ENCODE results near the gene EFCAB14. TPM values are rescaled to one million over a fixed set of nuclear protein-coding genes. Genes with fewer than 3 reads are reported as not detected.
A peak's percentile ranks its signal among the peaks of the same experiment; 100 is the strongest.
"Not testable (repeated sequence)": the region's sequence is repeated elsewhere in the genome, so short reads cannot be mapped to it uniquely, and the experiment has no call there.

Gene EFCAB14
- total RNA-seq, 3 donors from 2014 or later, result 115 to 137 (median 122) TPM

GRCh38 chr1:46760558-46761166 lies 41.7 kb upstream of the EFCAB14 start:
- Histone ChIP-seq H3K4me3 (no peak overlapping the region), H3K9me3 (no peaks in the 10 kb centered on the region), H3K4me1 (ENCODE audit: low read depth) (no peaks in the 10 kb centered on the region), H3K36me3 (ENCODE audit: low read depth) (no peaks in the 10 kb centered on the region)
- no peak for ATAC-seq
- DNase-seq, result no peak
- intact Hi-C loops (cut with DNase I, micrococcal nuclease), result no loop called here
- TF ChIP-seq CTCF (IDR thresholded peaks at IDR 0.05), result no peak

GRCh38 chr1:46757956-46758528 lies 39.1 kb upstream of the EFCAB14 start:
- Histone ChIP-seq H3K36me3 (ENCODE audit: low read depth) (no peaks in the 10 kb centered on the region), H3K4me1 (ENCODE audit: low read depth) (peaks cover 2% of the 10 kb centered on the region), H3K9me3 (no peaks in the 10 kb centered on the region), H3K4me3 (no peak overlapping the region)
- ATAC-seq, result no peak
- intact Hi-C loops (cut with DNase I, micrococcal nuclease), result no loop called here
- no peak for TF ChIP-seq CTCF (IDR thresholded peaks at IDR 0.05)
- no peak for DNase-seq

- Histone ChIP-seq H3K4me1 (ENCODE audit: low read depth) (peaks cover 2% of the 10 kb centered on the region), H3K9me3 (no peaks in the 10 kb centered on the region), H3K4me3 (no peak overlapping the region), H3K36me3 (ENCODE audit: low read depth) (no peaks in the 10 kb centered on the region)
- no peak for TF ChIP-seq CTCF (IDR thresholded peaks at IDR 0.05)
- no peak for DNase-seq
- ATAC-seq, result peak; percentile 33
- intact Hi-C loops (cut with DNase I, micrococcal nuclease), result no loop called here
Observed at GRCh38 chr1:46757247-46757955, 38.5 kb upstream of the EFCAB14 start.

- intact Hi-C loops (cut with DNase I, micrococcal nuclease), result no loop called here
- ATAC-seq (peak; percentile 21), DNase-seq (no peak)
- Histone ChIP-seq H3K9me3 (no peaks in the 10 kb centered on the region), H3K4me3 (no peak overlapping the region), H3K36me3 (ENCODE audit: low read depth) (no peaks in the 10 kb centered on the region), H3K4me1 (ENCODE audit: low read depth) (peaks cover 2% of the 10 kb centered on the region)
- TF ChIP-seq CTCF (IDR thresholded peaks at IDR 0.05), result no peak
Observed at GRCh38 chr1:46755121-46755520, 36.2 kb upstream of the EFCAB14 start.

- intact Hi-C loops (cut with DNase I, micrococcal nuclease); H3K9me3 ChIP-seq; H3K4me3 ChIP-seq; H3K36me3 ChIP-seq (ENCODE audit: low read depth); H3K4me1 ChIP-seq (ENCODE audit: low read depth): not testable (repeated sequence)
- ATAC-seq (peak; percentile 65), DNase-seq (peak in 1 of 3 donors; percentile 12)
Observed at GRCh38 chr1:46754707-46755106, 35.8 kb upstream of the EFCAB14 start.

- Histone ChIP-seq H3K4me3 (no peak overlapping the region), H3K4me1 (ENCODE audit: low read depth) (peaks cover 2% of the 10 kb centered on the region), H3K36me3 (ENCODE audit: low read depth) (no peaks in the 10 kb centered on the region), H3K9me3 (no peaks in the 10 kb centered on the region)
- no peak for TF ChIP-seq CTCF (IDR thresholded peaks at IDR 0.05)
- intact Hi-C loops (cut with DNase I, micrococcal nuclease), result no loop called here
- DNase-seq, result no peak
- ATAC-seq, result no peak
Observed at GRCh38 chr1:46753985-46754384, 35.1 kb upstream of the EFCAB14 start.
